GM12801 (cell line): Measurements from ENCODE around the gene MED26.

Experiments used
- TF ChIP-seq, protein P1 (sequence below): IDR thresholded peaks from one replicate; pipeline ENCODE4 v1.5.1; 2011; ENCODE audit warnings: control low read depth; ENCODE audit not compliant: insufficient read length; ENCODE audit errors: extremely low read depth

Gene MED26

DNA sequence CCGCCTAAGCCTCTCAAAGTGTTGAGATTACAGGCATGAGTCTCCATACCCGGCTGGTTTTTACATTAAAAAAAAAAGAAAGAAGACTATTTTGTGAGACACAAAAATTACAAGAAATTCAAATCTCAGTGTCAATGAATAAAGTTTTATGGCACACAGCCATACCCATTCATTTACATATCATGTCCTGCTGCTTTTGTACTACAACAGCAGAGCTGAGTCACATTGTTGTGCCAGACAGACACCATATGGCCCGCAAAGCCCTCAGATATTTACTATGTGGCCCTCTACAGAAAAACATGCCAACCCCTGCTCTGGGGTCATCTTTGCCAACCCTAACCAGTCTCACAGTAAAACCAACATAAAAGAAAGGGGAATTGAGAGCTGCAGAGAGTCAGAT is 26.6 kb upstream of the MED26 start:
- TF ChIP-seq, protein P1, sequence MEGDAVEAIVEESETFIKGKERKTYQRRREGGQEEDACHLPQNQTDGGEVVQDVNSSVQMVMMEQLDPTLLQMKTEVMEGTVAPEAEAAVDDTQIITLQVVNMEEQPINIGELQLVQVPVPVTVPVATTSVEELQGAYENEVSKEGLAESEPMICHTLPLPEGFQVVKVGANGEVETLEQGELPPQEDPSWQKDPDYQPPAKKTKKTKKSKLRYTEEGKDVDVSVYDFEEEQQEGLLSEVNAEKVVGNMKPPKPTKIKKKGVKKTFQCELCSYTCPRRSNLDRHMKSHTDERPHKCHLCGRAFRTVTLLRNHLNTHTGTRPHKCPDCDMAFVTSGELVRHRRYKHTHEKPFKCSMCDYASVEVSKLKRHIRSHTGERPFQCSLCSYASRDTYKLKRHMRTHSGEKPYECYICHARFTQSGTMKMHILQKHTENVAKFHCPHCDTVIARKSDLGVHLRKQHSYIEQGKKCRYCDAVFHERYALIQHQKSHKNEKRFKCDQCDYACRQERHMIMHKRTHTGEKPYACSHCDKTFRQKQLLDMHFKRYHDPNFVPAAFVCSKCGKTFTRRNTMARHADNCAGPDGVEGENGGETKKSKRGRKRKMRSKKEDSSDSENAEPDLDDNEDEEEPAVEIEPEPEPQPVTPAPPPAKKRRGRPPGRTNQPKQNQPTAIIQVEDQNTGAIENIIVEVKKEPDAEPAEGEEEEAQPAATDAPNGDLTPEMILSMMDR, result no peak

DNA sequence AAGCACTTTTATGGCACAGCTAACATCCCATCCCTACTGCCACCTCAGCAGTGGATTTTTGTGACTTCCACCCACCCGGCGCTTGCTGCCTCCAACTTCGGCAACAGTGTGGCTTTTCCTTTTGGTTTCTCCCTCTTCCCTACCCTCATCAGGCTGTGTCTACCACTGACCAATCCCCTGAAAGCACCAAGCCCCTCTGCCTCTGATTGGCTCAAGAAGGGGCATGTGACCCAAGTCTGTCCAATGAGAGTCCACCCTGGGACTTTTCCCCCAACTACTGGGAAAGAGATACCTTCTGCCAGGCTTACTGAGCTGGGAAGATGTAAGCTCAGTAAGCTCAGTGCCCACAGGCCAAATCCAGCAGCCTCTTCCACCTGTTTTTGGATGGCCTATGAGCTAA is 26.1 kb upstream of the MED26 start:
- TF ChIP-seq, protein P1, result no peak

DNA sequence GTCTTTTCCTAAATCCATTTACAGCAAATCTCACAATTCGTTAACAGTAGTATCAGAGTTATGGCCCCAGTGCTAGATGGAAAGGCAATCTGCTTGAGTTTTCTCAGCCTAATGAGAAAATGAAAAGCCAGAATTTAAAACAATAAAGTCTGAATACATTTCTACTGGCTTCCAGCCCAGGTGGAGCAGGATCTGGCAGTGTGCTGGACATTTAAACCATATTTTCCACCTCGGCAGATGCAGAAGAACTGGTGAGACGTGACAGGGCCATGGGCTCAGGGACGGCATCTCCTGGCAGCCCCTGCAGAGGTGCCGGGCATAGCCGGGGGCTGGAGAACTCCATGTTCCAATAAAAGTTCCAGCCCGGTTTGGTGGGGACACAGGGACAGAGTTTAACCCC is 24.9 kb upstream of the MED26 start:
- TF ChIP-seq, protein P1, result no peak

DNA sequence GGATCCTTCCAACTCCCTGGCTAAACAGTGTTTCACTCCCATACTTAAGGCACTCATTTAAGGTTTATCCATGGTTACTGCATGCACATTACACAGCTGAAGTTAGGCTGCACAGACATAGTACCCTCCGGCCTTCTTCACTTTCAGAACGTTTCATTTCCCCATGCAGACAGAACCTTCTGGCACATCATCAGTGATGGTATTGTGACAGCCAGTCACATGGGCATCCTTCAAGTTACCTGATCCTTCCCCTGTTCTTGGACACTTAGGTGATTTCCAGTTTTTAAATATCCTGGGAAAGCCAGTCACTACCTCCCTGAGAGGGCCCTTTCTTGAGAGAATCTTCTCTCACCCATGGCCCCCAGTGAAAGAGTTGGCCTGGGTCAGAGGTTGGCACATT is 22.8 kb upstream of the MED26 start:
- TF ChIP-seq, protein P1, result no peak

DNA sequence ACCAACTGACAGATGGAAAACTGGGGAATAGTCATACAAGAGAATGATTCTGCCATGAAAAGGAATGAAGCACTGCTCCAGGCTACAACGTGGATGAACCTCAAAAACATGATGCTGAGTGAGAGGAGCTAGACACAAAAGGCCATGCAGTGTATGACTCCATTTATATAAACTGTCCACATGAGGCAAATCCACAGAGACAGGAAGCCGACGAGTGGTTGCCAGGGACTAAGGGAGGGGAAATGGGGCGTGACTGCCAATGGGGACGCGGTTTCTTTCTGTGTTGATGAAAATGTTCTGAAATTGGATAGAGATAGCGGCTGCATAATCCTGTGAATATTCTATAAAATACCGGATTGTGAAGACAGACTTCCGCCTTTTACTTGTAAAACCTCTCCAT is 21.7 kb upstream of the MED26 start:
- TF ChIP-seq, protein P1, result no peak

DNA sequence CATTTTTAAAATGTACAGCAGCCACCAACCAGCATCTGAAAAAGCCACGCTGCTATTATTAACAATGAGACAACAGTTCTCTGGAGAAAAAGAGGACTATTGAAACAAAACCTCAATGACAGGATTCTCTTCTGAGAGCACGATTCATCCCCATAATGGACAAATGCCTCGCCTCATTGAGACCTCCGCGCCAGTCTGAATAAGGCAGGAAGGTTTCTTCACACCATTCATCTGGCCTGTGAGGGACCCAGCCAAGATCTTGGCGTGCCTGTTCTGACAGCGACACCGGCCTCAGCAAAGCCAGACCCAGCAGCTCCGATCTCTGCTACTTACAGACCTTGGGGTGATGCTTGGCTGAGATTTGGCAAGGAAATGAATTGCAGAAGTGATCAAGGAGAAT is 17.1 kb upstream of the MED26 start:
- TF ChIP-seq, protein P1, result no peak

DNA sequence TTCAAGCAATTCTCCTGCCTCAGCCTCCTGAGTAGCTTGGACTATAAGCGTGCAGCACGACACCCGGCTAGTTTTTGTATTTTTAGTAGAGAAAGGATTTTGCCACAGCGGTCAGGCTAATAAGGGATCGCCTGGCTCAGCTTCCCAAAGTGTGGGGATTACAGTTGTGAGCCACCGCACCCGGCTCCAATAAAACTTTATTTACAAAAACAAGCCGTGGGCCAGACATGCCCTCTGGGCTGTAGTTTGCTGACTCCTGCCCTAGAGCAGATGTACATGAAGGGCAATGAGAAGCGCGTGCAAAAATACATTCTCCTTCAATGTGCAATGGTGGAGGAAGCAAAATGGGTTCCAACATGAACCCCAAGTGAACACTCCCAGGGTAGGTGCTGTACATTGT is 13.7 kb upstream of the MED26 start:
- TF ChIP-seq, protein P1, result no peak

DNA sequence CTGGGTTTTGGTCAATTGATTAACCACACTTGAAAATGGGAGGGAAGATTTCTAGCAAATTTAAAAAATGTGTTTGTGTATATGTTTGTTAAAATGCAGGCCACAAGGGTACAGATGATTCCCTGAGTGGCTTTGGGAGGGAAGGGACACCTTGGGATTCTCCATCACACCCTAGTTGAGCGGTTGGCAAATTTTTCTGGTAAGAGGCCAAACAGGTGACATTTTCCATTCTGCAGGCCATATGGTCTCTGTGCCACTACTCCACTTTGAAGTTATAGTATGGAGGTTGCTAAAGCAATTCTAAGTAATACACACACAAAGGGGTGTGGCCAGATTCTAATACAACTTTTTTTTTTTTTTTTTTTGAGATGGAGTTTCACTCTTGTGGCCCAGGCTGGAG is 12.9 kb upstream of the MED26 start:
- TF ChIP-seq, protein P1, result no peak
